ENCODE results near the gene ZNF302. TPM values are rescaled to one million over a fixed set of nuclear protein-coding genes. Genes with fewer than 3 reads are reported as not detected.
A peak's percentile ranks its signal among the peaks of the same experiment; 100 is the strongest.

The ZNF302 gene
- total RNA-seq, 1 donor = 19.2 TPM

- peaks cover 23% of the 10 kb centered on the region for H3K36me3 ChIP-seq (ENCODE audit: insufficient read depth, low read length)
- peak within 1 kb of the TSS; percentile 96 for H3K27ac ChIP-seq (ENCODE audit: low read depth, low read length)
- H3K27me3 ChIP-seq (ENCODE audit: insufficient read depth, low read length) = no peaks in the 10 kb centered on the region
- TF ChIP-seq CTCF (IDR thresholded peaks at IDR 0.05; ENCODE audit: extremely low read depth, low read depth, low read length) = no peak
- peak; percentile 97 for DNase-seq (ENCODE audit: insufficient read length, low spot score, missing footprints)
- peak within 1 kb of the TSS; percentile 97 for H3K4me2 ChIP-seq (ENCODE audit: insufficient read depth, low read length)
- H3K79me2 ChIP-seq (ENCODE audit: insufficient read depth, low read length) = peaks cover 7% of the 10 kb centered on the region
- H3K4me3 ChIP-seq (ENCODE audit: insufficient read depth, low read length) = peak within 1 kb of the TSS; percentile 93
- H3K4me1 ChIP-seq (ENCODE audit: insufficient read depth, low read length) = peaks cover 13% of the 10 kb centered on the region
- peaks cover 2% of the 10 kb centered on the region for H3K9me3 ChIP-seq (ENCODE audit: low read depth, low read length)
- peak within 1 kb of the TSS; percentile 97 for H2AFZ ChIP-seq (ENCODE audit: low read length)
- H4K20me1 ChIP-seq (ENCODE audit: insufficient read depth, low read length) = no peaks in the 10 kb centered on the region
These were observed 56.5 kb downstream of the ZNF302 start, which contains the start of gene ZNF181 for GRCh38 chr19:34733746-34734536. ZNF181 (plus strand) TSS chr19:34734243; CDS start chr19:34735038, 795 bp downstream.

GRCh38 chr19:34734537-34735103 is 57.1 kb downstream of the ZNF302 start:
- TF ChIP-seq CTCF (IDR thresholded peaks at IDR 0.05; ENCODE audit: extremely low read depth, low read depth, low read length) = no peak
- H3K4me2 ChIP-seq (ENCODE audit: insufficient read depth, low read length) = peak overlapping the region; percentile 97
- H3K27ac ChIP-seq (ENCODE audit: low read depth, low read length) = peak overlapping the region; percentile 96
- no peak for DNase-seq (ENCODE audit: insufficient read length, low spot score, missing footprints)
- peaks cover 7% of the 10 kb centered on the region for H3K9me3 ChIP-seq (ENCODE audit: low read depth, low read length)
- no peaks in the 10 kb centered on the region for H3K27me3 ChIP-seq (ENCODE audit: insufficient read depth, low read length)
- peaks cover 13% of the 10 kb centered on the region for H3K4me1 ChIP-seq (ENCODE audit: insufficient read depth, low read length)
- H2AFZ ChIP-seq (ENCODE audit: low read length) = peak overlapping the region; percentile 97
- peak overlapping the region; percentile 93 for H3K4me3 ChIP-seq (ENCODE audit: insufficient read depth, low read length)
- H3K79me2 ChIP-seq (ENCODE audit: insufficient read depth, low read length) = peaks cover 7% of the 10 kb centered on the region
- no peaks in the 10 kb centered on the region for H4K20me1 ChIP-seq (ENCODE audit: insufficient read depth, low read length)
- H3K36me3 ChIP-seq (ENCODE audit: insufficient read depth, low read length) = peaks cover 30% of the 10 kb centered on the region

Small RNA genes within 50 kb of the gene (small RNA-seq; reads per million reads assigned to genes)
- not detected for gene RF00611

Other genes starting within 250 kb of the ZNF302 start
- gene UBA2, start 249.3 kb upstream of the ZNF302 start, total RNA-seq = 112 and 121 TPM in 2 replicates
- 38.7 and 43.9 TPM in 2 replicates for gene WTIP, start 195.9 kb upstream of the ZNF302 start, total RNA-seq
- 0.29 and 0.36 TPM in 2 replicates for gene SCGB2B2, start 519 bp upstream of the ZNF302 start, total RNA-seq
- gene ZNF181, start 56.6 kb downstream of the ZNF302 start, total RNA-seq = 19.7 and 23.2 TPM in 2 replicates
- 5.3 and 8.0 TPM in 2 replicates for gene ZNF599, start 95.5 kb downstream of the ZNF302 start, total RNA-seq
- gene ZNF30, start 249.2 kb downstream of the ZNF302 start, total RNA-seq = 3.8 and 4.3 TPM in 2 replicates